A549 treated with Hydrocortisone at 1 μM for 4 hours (cell line): ENCODE data around the gene CLEC4A. TPM values are rescaled to one million over a fixed set of nuclear protein-coding genes. Genes with fewer than 3 reads are reported as not detected.

Experiments used
- total RNA-seq: library from RNA; stranded (reverse); fragments of 200-300 nt; extraction: Qiagen RNA extraction; gene quantifications from 5 replicates; pipeline ENCODE4 v1.2.3, GENCODE V29; 2022

The CLEC4A gene
- total RNA-seq, result 0.21 TPM in 1 of 5 replicates, not detected in the others

GRCh38 chr12:8123124-8123912 lies at the start of gene CLEC4A:
Gene CLEC4A, plus strand, starts transcription at chr12:8123617. Its CDS starts 262 bp downstream, at chr12:8123879.

GRCh38 chr12:8156845-8157244 lies 33.4 kb downstream of the CLEC4A start, which contains the start of gene ZNF705A:
Gene ZNF705A, plus strand, starts transcription at chr12:8157015. Its CDS starts 15,611 bp downstream, at chr12:8172626.

Other genes with a start within 250 kb of the CLEC4A start
- gene SLC2A3, start 187.4 kb upstream of the CLEC4A start, total RNA-seq, result 4.3 to 7.1 TPM (median 5.3 TPM) in 5 replicates
- 6.5 to 10.6 TPM (median 8.9 TPM) in 5 replicates for gene FOXJ2, start 90.9 kb upstream of the CLEC4A start, total RNA-seq
- not detected in 5 replicates for gene C3AR1, start 57.3 kb upstream of the CLEC4A start, total RNA-seq
- gene NECAP1, start 41.3 kb upstream of the CLEC4A start, total RNA-seq, result 13.2 to 22.9 TPM (median 15.2 TPM) in 5 replicates
- gene ZNF705A, start 33.4 kb downstream of the CLEC4A start, total RNA-seq, result not detected in 5 replicates
- gene FAM90A1, start 104.0 kb downstream of the CLEC4A start, total RNA-seq, result 0.09 to 0.31 TPM (median 0.18 TPM) in 5 replicates